HepG2 (cell line): ENCODE data around the gene PPP1R12B. TPM values are rescaled to one million over a fixed set of nuclear protein-coding genes. Genes with fewer than 3 reads are reported as not detected.

Experiments
- BRD4 ChIP-seq: sonication (generic); formaldehyde crosslinking; IDR thresholded peaks from 2 replicates; pipeline ENCODE4 v1.4.0; 2020; ENCODE audit warnings: missing genetic modification reagents
- CEBPB ChIP-seq: IDR thresholded peaks from 2 replicates; pipeline ENCODE4 v1.6.1; 2011; ENCODE audit warnings: low read depth, low read length, improper control_type of control experiment, borderline replicate concordance
- CEBPG ChIP-seq: IDR thresholded peaks from 2 replicates; pipeline ENCODE4 v1.6.1; 2016
- ELF1 ChIP-seq: sonication (generic); formaldehyde crosslinking; IDR thresholded peaks from 2 replicates; pipeline ENCODE4 v1.4.0; 2020; ENCODE audit warnings: missing genetic modification reagents
- FOXA3 ChIP-seq: IDR thresholded peaks from 2 replicates; pipeline ENCODE4 v1.6.1; 2016; ENCODE audit warnings: missing genetic modification reagents, missing compliant biosample characterization
- GABPB1 ChIP-seq: IDR thresholded peaks from 2 replicates; pipeline ENCODE4 v1.6.1; 2016; ENCODE audit warnings: mild to moderate bottlenecking, missing genetic modification reagents, moderate library complexity, missing compliant biosample characterization
- HCFC1 ChIP-seq: fragments of 150-350 bp; IDR thresholded peaks from 2 replicates; pipeline ENCODE4 v1.6.1; 2014; ENCODE audit warnings: low read depth, low read length
- HHEX ChIP-seq: IDR thresholded peaks from 2 replicates; pipeline ENCODE4 v1.6.1; 2016; ENCODE audit warnings: control low read depth
- JUNB ChIP-seq: sonication (generic); formaldehyde crosslinking; IDR thresholded peaks from 2 replicates; pipeline ENCODE4 v1.8.0; 2022; ENCODE audit warnings: missing genetic modification reagents, mild to moderate bottlenecking, borderline replicate concordance
- MEIS2 ChIP-seq: sonication (generic); formaldehyde crosslinking; IDR thresholded peaks from 2 replicates; pipeline ENCODE4 v1.9.0; 2021; ENCODE audit warnings: mild to moderate bottlenecking, missing genetic modification reagents
- MIXL1 ChIP-seq: IDR thresholded peaks from 2 replicates; pipeline ENCODE4 v1.6.1; 2016
- NCOA2 ChIP-seq: sonication (generic); formaldehyde crosslinking; IDR thresholded peaks from 2 replicates; pipeline ENCODE4 v1.8.0; 2022; ENCODE audit warnings: inconsistent platforms
- NCOR1 ChIP-seq: fragments of 200-600 bp; sonication (generic); IDR thresholded peaks from 2 replicates; pipeline ENCODE4 v1.7.0; 2017; ENCODE audit warnings: antibody characterized with exemption, low read length, borderline replicate concordance
- NFATC3 ChIP-seq: sonication (generic); formaldehyde crosslinking; IDR thresholded peaks from 2 replicates; pipeline ENCODE4 v1.5.1; 2020; ENCODE audit warnings: mild to moderate bottlenecking, missing genetic modification reagents
- NONO ChIP-seq, 2 experiments: fragments of 450-650 bp in 1 of 2; sonication (generic) in 1 of 2; formaldehyde crosslinking in 1 of 2; IDR thresholded peaks in 1 of 2; conservative IDR thresholded peaks in 1 of 2; 2 replicates each; pipeline versions ENCODE4 v1.6.1 to v1.8.0; 2017 to 2022; ENCODE audit warnings: mild to moderate bottlenecking in 1 of 2, missing genetic modification reagents in 1 of 2, moderate library complexity in 1 of 2
- REL ChIP-seq: sonication (generic); formaldehyde crosslinking; conservative IDR thresholded peaks from 2 replicates; pipeline ENCODE4 v1.8.0; 2022; ENCODE audit warnings: mild to moderate bottlenecking, missing genetic modification reagents, moderate library complexity
- RELA ChIP-seq: sonication (generic); formaldehyde crosslinking; IDR thresholded peaks from 2 replicates; pipeline ENCODE4 v1.4.0; 2020; ENCODE audit warnings: missing genetic modification reagents
- SP2 ChIP-seq: sonication (generic); formaldehyde crosslinking; IDR thresholded peaks from 2 replicates; pipeline ENCODE4 v1.5.1; 2020; ENCODE audit warnings: mild to moderate bottlenecking, missing genetic modification reagents
- SP4 ChIP-seq: sonication (generic); formaldehyde crosslinking; IDR thresholded peaks from 2 replicates; pipeline ENCODE4 v1.8.1; 2023; ENCODE audit warnings: mild to moderate bottlenecking, missing genetic modification reagents
- SP5 ChIP-seq: IDR thresholded peaks from 2 replicates; pipeline ENCODE4 v1.6.1; 2016; ENCODE audit warnings: low read depth, borderline replicate concordance
- ZKSCAN8 ChIP-seq: IDR thresholded peaks from 2 replicates; pipeline ENCODE4 v1.6.1; 2016; ENCODE audit warnings: borderline replicate concordance, missing genetic modification reagents, missing compliant biosample characterization
- ZNF256 ChIP-seq: sonication (generic); formaldehyde crosslinking; conservative IDR thresholded peaks from 2 replicates; pipeline ENCODE4 v1.4.0; 2020; ENCODE audit warnings: missing genetic modification reagents
- ZNF292 ChIP-seq: sonication (generic); formaldehyde crosslinking; IDR thresholded peaks from 2 replicates; pipeline ENCODE4 v1.8.1; 2022; ENCODE audit warnings: mild to moderate bottlenecking, low read depth, missing genetic modification reagents, borderline replicate concordance
- ZNF468 ChIP-seq: sonication (generic); formaldehyde crosslinking; IDR thresholded peaks from 2 replicates; pipeline ENCODE4 v1.8.0; 2022; ENCODE audit warnings: mild to moderate bottlenecking, moderate library complexity, missing genetic modification reagents
- ZNF496 ChIP-seq: sonication (generic); formaldehyde crosslinking; IDR thresholded peaks from 2 replicates; pipeline ENCODE4 v1.8.1; 2023; ENCODE audit warnings: mild to moderate bottlenecking, moderate library complexity, missing genetic modification reagents; ENCODE audit not compliant: insufficient replicate concordance
- ZNF672 ChIP-seq: sonication (generic); formaldehyde crosslinking; IDR thresholded peaks from 2 replicates; pipeline ENCODE4 v1.8.1; 2022; ENCODE audit warnings: missing genetic modification reagents
- ZNF703 ChIP-seq: sonication (generic); formaldehyde crosslinking; IDR thresholded peaks from 2 replicates; pipeline ENCODE4 v1.5.1; 2020; ENCODE audit warnings: missing genetic modification reagents, mild to moderate bottlenecking, moderate library complexity, borderline replicate concordance
- ZNF720 ChIP-seq: sonication (generic); formaldehyde crosslinking; IDR thresholded peaks from 2 replicates; pipeline ENCODE4 v1.4.0; 2020; ENCODE audit warnings: missing genetic modification reagents
- ZNF839 ChIP-seq: sonication (generic); formaldehyde crosslinking; IDR thresholded peaks from 2 replicates; pipeline ENCODE4 v1.4.0; 2020; ENCODE audit warnings: missing genetic modification reagents, mild to moderate bottlenecking, borderline replicate concordance
- ZNF891 ChIP-seq: sonication (generic); formaldehyde crosslinking; IDR thresholded peaks from 2 replicates; pipeline ENCODE4 v1.5.0; 2020; ENCODE audit warnings: mild to moderate bottlenecking, missing genetic modification reagents
- ZSCAN12 ChIP-seq: sonication (generic); formaldehyde crosslinking; IDR thresholded peaks from 2 replicates; pipeline ENCODE4 v1.9.0; 2021; ENCODE audit warnings: mild to moderate bottlenecking, missing genetic modification reagents
- polyA plus RNA-seq, 8 experiments: library from polyadenylated mRNA; depleted of rRNA in 3 of 8; stranded (reverse) in 7 of 8; unstranded in 1 of 8; fragments of >200 nt; fragmentation: Illumina TruSeq in 4 of 8; extraction: Trizol in 4 of 8; gene quantifications; 2 replicates each; pipeline versions ENCODE4 v1.2.1 to v1.2.3, GENCODE V29; 2011 to 2016; ENCODE audit warnings: low read depth in 4 of 8, missing spikeins in 1 of 8, mixed read lengths in 1 of 8; ENCODE audit not compliant: insufficient read depth in 1 of 8
- total RNA-seq, 5 experiments: library from RNA; depleted of rRNA; stranded (reverse); fragments of >200 nt; fragmentation: Illumina TruSeq; extraction: Trizol; gene quantifications; 2 replicates each; pipeline ENCODE4 v1.2.3, GENCODE V29; 2016; ENCODE audit warnings: low read depth in 1 of 5
- TF ChIP-seq, protein P1 (sequence below): conservative IDR thresholded peaks from 2 replicates; pipeline ENCODE4 v1.6.1; 2018; ENCODE audit warnings: missing genetic modification reagents
- TF ChIP-seq, protein P2 (sequence below): sonication (generic); formaldehyde crosslinking; IDR thresholded peaks from 2 replicates; pipeline ENCODE4 v1.5.0; 2020; ENCODE audit warnings: missing genetic modification reagents

The PPP1R12B gene
- total and polyA plus RNA-seq, 2 of the 13 experiments (the other 11 are each of a cell fraction or from before 2014, with no cell fraction given) = 12.0 to 13.6 TPM

DNA sequence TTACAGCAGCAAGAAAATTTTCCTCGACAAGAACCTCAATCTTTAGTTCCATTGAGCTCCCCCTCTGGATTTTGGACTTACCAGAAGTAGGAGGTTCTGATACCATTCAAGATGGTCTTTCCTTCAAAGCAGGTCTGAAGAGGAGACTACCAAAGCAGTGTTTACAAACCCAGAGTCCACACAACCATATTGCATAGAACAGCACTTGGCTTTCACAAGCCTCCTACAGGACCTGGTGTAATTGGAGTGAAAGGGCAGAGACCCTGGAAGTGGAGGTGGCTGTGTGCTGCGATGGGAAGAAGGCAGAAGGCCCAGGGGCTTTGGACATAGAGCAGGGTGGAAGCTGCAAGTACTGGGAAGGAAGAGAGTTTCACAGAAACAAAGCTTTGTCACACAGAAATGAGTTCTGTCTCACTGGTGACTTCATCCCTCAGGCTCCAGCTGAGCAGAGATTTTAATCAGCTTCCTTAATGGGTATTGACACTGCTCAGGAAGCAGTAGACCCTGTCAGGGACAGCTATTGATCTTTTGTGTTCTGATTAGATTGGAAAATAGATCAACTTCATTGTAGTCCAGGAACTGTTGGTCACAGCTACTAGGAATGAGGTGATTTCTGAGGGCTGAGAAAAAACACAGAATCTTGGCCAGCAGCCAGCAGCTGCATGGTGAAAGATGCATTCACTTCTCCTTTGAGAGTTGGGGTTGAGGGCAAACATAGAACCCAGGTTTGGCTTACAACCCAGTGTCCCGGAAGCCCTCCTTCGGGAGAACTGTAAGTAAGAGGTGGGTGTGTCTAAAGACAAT is 237.7 kb downstream of the PPP1R12B start (continued):
- no peak for TF ChIP-seq GABPB1 (CRISPR knock-in tag)
- 0 out of 2 replicates have a peak, but pooled peaks have one; percentile 48 for TF ChIP-seq ZNF292 (CRISPR knock-in tag)
- no peak for TF ChIP-seq ZNF256 (CRISPR knock-in tag)
- no peak for TF ChIP-seq NCOA2 (CRISPR knock-in tag)
- no peak for TF ChIP-seq SP5 (CRISPR knock-in tag)
- no peak for TF ChIP-seq ELF1
- TF ChIP-seq ZNF703 = no peak
- no peak for TF ChIP-seq NCOR1
- no peak for TF ChIP-seq SP4 (CRISPR knock-in tag)
- peak; percentile 63; the same call in 1 of the 2 replicates for TF ChIP-seq FOXA3 (CRISPR knock-in tag)
- TF ChIP-seq REL = no peak
- 0 out of 2 replicates have a peak, but pooled peaks have one; percentile 10 for TF ChIP-seq CEBPG (CRISPR knock-in tag)
- no peak for TF ChIP-seq ZKSCAN8 (CRISPR knock-in tag)
- no peak for TF ChIP-seq NFATC3
- TF ChIP-seq ZNF720 (CRISPR knock-in tag) = no peak
- no peak for TF ChIP-seq ZNF891 (CRISPR knock-in tag)
- no peak for TF ChIP-seq SP2 (CRISPR knock-in tag)
- no peak for TF ChIP-seq ZNF839 (CRISPR knock-in tag)
- TF ChIP-seq NONO (IDR thresholded peaks at IDR 0.05) = no peak
- no peak for TF ChIP-seq NONO (CRISPR knock-in tag; conservative IDR thresholded peaks at IDR 0.05)
- TF ChIP-seq ZNF468 = no peak
- no peak for TF ChIP-seq ZNF672 (CRISPR knock-in tag)
- TF ChIP-seq HCFC1 = no peak
- TF ChIP-seq MIXL1 (CRISPR knock-in tag) = no peak
- TF ChIP-seq ZSCAN12 = no peak
- TF ChIP-seq, protein P1, sequence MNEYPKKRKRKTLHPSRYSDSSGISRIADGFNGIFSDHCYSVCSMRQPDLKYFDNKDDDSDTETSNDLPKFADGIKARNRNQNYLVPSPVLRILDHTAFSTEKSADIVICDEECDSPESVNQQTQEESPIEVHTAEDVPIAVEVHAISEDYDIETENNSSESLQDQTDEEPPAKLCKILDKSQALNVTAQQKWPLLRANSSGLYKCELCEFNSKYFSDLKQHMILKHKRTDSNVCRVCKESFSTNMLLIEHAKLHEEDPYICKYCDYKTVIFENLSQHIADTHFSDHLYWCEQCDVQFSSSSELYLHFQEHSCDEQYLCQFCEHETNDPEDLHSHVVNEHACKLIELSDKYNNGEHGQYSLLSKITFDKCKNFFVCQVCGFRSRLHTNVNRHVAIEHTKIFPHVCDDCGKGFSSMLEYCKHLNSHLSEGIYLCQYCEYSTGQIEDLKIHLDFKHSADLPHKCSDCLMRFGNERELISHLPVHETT (CRISPR knock-in tag) = no peak
- no peak for TF ChIP-seq BRD4
- no peak for TF ChIP-seq ZNF496 (CRISPR knock-in tag)
- no peak for TF ChIP-seq RELA
- TF ChIP-seq MEIS2 = no peak
- no peak for TF ChIP-seq HHEX (CRISPR knock-in tag)
- TF ChIP-seq JUNB (CRISPR knock-in tag) = no peak
- 0 out of 2 replicates have a peak, but pooled peaks have one; percentile 46 for TF ChIP-seq CEBPB
- TF ChIP-seq, protein P2, sequence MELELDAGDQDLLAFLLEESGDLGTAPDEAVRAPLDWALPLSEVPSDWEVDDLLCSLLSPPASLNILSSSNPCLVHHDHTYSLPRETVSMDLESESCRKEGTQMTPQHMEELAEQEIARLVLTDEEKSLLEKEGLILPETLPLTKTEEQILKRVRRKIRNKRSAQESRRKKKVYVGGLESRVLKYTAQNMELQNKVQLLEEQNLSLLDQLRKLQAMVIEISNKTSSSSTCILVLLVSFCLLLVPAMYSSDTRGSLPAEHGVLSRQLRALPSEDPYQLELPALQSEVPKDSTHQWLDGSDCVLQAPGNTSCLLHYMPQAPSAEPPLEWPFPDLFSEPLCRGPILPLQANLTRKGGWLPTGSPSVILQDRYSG = no peak
